DND-41 (cell line): ENCODE measurements around the gene IPCEF1.

Experiments
- ATAC-seq: fragments of 200-7000 bp; cut with Tn5 transposase; 3 replicates; pipeline ENCODE4 v1.9.1; 2021; ENCODE audit warnings: low read depth; ENCODE audit not compliant: insufficient read depth
- DNase-seq: peaks from one replicate; pipeline ENCODE4 v3.0.0-alpha.2; 2020
- H2AFZ ChIP-seq: 2 replicates; pipeline ENCODE4 v1.6.0; 2012; ENCODE audit warnings: low read depth, low read length
- H3K27ac ChIP-seq: 2 replicates; pipeline ENCODE4 v1.5.1; 2012; ENCODE audit warnings: low read length, inconsistent platforms
- H3K27me3 ChIP-seq: fragments of 200-600 bp; sonication (generic); 2 replicates; pipeline ENCODE4 v1.6.0; 2012; ENCODE audit warnings: low read length, mild to moderate bottlenecking, inconsistent platforms; ENCODE audit not compliant: insufficient read depth, poor library complexity
- H3K36me3 ChIP-seq: 2 replicates; pipeline ENCODE4 v1.5.1; 2012; ENCODE audit warnings: low read length, inconsistent platforms; ENCODE audit not compliant: insufficient read depth
- H3K4me1 ChIP-seq: 2 replicates; pipeline ENCODE4 v1.5.1; 2012; ENCODE audit warnings: mild to moderate bottlenecking, low read length; ENCODE audit not compliant: insufficient read depth
- H3K4me2 ChIP-seq: 2 replicates; pipeline ENCODE4 v1.6.0; 2012; ENCODE audit warnings: mild to moderate bottlenecking, moderate library complexity, low read length, inconsistent platforms; ENCODE audit not compliant: insufficient read depth
- H3K4me3 ChIP-seq, 2 experiments: fragments of 200-600 bp in 1 of 2; shearing (Covaris generic) in 1 of 2; 2 replicates each; pipeline ENCODE4 v1.5.1; 2012 to 2016; ENCODE audit warnings: inconsistent platforms in 2 of 2, low read length in 2 of 2, mild to moderate bottlenecking in 2 of 2, low read depth in 1 of 2, moderate library complexity in 1 of 2
- H3K79me2 ChIP-seq: 2 replicates; pipeline ENCODE4 v1.6.0; 2012; ENCODE audit warnings: low read length, inconsistent platforms; ENCODE audit not compliant: insufficient read depth
- H3K9ac ChIP-seq: 2 replicates; pipeline ENCODE4 v1.6.0; 2012; ENCODE audit warnings: low read depth, mild to moderate bottlenecking, inconsistent platforms, low read length, moderate library complexity
- H3K9me3 ChIP-seq: 2 replicates; pipeline ENCODE4 v1.5.1; 2012; ENCODE audit warnings: low read length, moderate library complexity, mild to moderate bottlenecking, inconsistent platforms; ENCODE audit not compliant: insufficient read depth, severe bottlenecking
- H4K20me1 ChIP-seq: 2 replicates; pipeline ENCODE4 v1.6.0; 2012; ENCODE audit warnings: low read length; ENCODE audit not compliant: insufficient read depth
- CTCF ChIP-seq: IDR thresholded peaks from 2 replicates; pipeline ENCODE4 v1.5.1; 2012; ENCODE audit warnings: borderline replicate concordance, low read length, moderate library complexity, mild to moderate bottlenecking; ENCODE audit not compliant: poor library complexity, severe bottlenecking; ENCODE audit errors: extremely low read depth
- EZH2 ChIP-seq: IDR thresholded peaks from 3 replicates; pipeline ENCODE4 v1.6.1; 2012; ENCODE audit warnings: borderline replicate concordance, low read depth, mild to moderate bottlenecking, moderate library complexity, low read length, inconsistent platforms; ENCODE audit not compliant: severe bottlenecking

The IPCEF1 gene

GRCh38 chr6:154394571-154394970 is 38.0 kb upstream of the IPCEF1 start:
- H4K20me1 ChIP-seq = no peaks in the 10 kb centered on the region
- ATAC-seq = no peak
- no peaks in the 10 kb centered on the region for H3K36me3 ChIP-seq
- H2AFZ ChIP-seq = no peak overlapping the region
- H3K27ac ChIP-seq = no peak overlapping the region
- TF ChIP-seq CTCF = no peak
- TF ChIP-seq EZH2 = no peak
- H3K4me3 ChIP-seq = no peak overlapping the region
- no peaks in the 10 kb centered on the region for H3K4me1 ChIP-seq
- no peak overlapping the region for H3K9ac ChIP-seq
- H3K79me2 ChIP-seq = no peaks in the 10 kb centered on the region
- DNase-seq = no peak
- H3K9me3 ChIP-seq = no peaks in the 10 kb centered on the region
- H3K27me3 ChIP-seq = no peaks in the 10 kb centered on the region
- no peak overlapping the region for H3K4me2 ChIP-seq

- Histone ChIP-seq H3K27ac (no peak overlapping the region), H3K4me3 (no peak overlapping the region), H3K27me3 (peaks cover 3% of the 10 kb centered on the region), H3K36me3 (no peaks in the 10 kb centered on the region), H3K79me2 (no peaks in the 10 kb centered on the region), H3K9me3 (peaks cover 3% of the 10 kb centered on the region), H4K20me1 (no peaks in the 10 kb centered on the region), H3K9ac (no peak overlapping the region), H2AFZ (no peak overlapping the region), H3K4me2 (no peak overlapping the region), H3K4me1 (no peaks in the 10 kb centered on the region)
- no peak for TF ChIP-seq CTCF
- TF ChIP-seq EZH2 = no peak
- ATAC-seq = no peak
- DNase-seq = no peak
Observed at GRCh38 chr6:154390034-154390433, 33.4 kb upstream of the IPCEF1 start.

GRCh38 chr6:154388803-154389202 is 32.2 kb upstream of the IPCEF1 start:
- Histone ChIP-seq H3K4me3 (no peak overlapping the region), H2AFZ (no peak overlapping the region), H3K79me2 (no peaks in the 10 kb centered on the region), H4K20me1 (no peaks in the 10 kb centered on the region), H3K27ac (no peak overlapping the region), H3K9me3 (peaks cover 3% of the 10 kb centered on the region), H3K36me3 (no peaks in the 10 kb centered on the region), H3K9ac (no peak overlapping the region), H3K4me1 (no peaks in the 10 kb centered on the region), H3K4me2 (no peak overlapping the region), H3K27me3 (peaks cover 3% of the 10 kb centered on the region)
- TF ChIP-seq CTCF (no peak), EZH2 (no peak)
- ATAC-seq (no peak), DNase-seq (no peak)
